H1 (cell line): ENCODE results near the gene ECSIT. TPM values are rescaled to one million over a fixed set of nuclear protein-coding genes. Genes with fewer than 3 reads are reported as not detected.

ENCODE experiments used
- CTCF ChIA-PET: fragments of 300-600 bp; sonication (Branson Sonifier 250); formaldehyde crosslinking; loops from one replicate; lab custom pipeline; 2021; ENCODE audit not compliant: partially characterized antibody; lab: Charles Lee
- POLR2A ChIA-PET: fragments of 300-600 bp; sonication (Branson Sonifier 250); formaldehyde crosslinking; loops from one replicate; lab custom pipeline; 2021; ENCODE audit warnings: inconsistent platforms; ENCODE audit not compliant: partially characterized antibody; lab: Charles Lee
- DNase-seq, 2 experiments: peaks; one replicate each; pipeline versions ENCODE4 v3.0.0 to v3.0.0-alpha.2; 2010 to 2022; ENCODE audit warnings: low spot score in 2 of 2, low read depth in 1 of 2, mixed read lengths in 1 of 2
- FAIRE-seq: peaks from 2 replicates; lab custom pipeline; 2011; peaks lifted over from hg19 to GRCh38; lab: Jason Lieb, UNC
- H2AFZ ChIP-seq: 2 replicates; pipeline ENCODE4 v1.8.1; 2012; ENCODE audit warnings: low read length, inconsistent platforms
- H2AK5ac ChIP-seq: 2 replicates; pipeline ENCODE4 v1.6.1; 2013; ENCODE audit warnings: low read depth, low read length
- H2BK120ac ChIP-seq: replicated peaks from 2 replicates; pipeline ENCODE3; 2013; ENCODE audit warnings: low read depth, low read length, inconsistent platforms
- H2BK12ac ChIP-seq: 2 replicates; pipeline ENCODE4 v1.6.1; 2013; ENCODE audit warnings: low read depth, low read length
- H2BK15ac ChIP-seq: 2 replicates; pipeline ENCODE4 v1.6.1; 2013; ENCODE audit warnings: low read length
- H2BK20ac ChIP-seq: 2 replicates; pipeline ENCODE4 v1.6.1; 2013; ENCODE audit warnings: low read length
- H2BK5ac ChIP-seq: 2 replicates; pipeline ENCODE4 v1.6.1; 2013; ENCODE audit warnings: low read depth, low read length
- H3K14ac ChIP-seq: 2 replicates; pipeline ENCODE4 v1.6.1; 2013; ENCODE audit warnings: inconsistent platforms; ENCODE audit not compliant: insufficient read length
- H3K18ac ChIP-seq: 2 replicates; pipeline ENCODE4 v1.6.1; 2013; ENCODE audit warnings: low read length; ENCODE audit errors: extremely low read depth
- H3K23ac ChIP-seq: 2 replicates; pipeline ENCODE4 v1.6.1; 2013; ENCODE audit warnings: inconsistent platforms; ENCODE audit not compliant: insufficient read length
- H3K23me2 ChIP-seq: 2 replicates; pipeline ENCODE4 v1.6.1; 2013; ENCODE audit warnings: low read depth, low read length
- H3K27ac ChIP-seq: 2 replicates; pipeline ENCODE4 v1.6.1; 2011; ENCODE audit warnings: low read depth, low read length, inconsistent platforms
- H3K27me3 ChIP-seq, 4 experiments: replicated peaks in 1 of 4; 1 replicate in 1 of 4; 2 replicates in 3 of 4; pipeline versions ENCODE4 v1.6.1 to v1.8.1; 2011 to 2013; ENCODE audit warnings: low read length in 3 of 4, mild to moderate bottlenecking in 3 of 4, inconsistent platforms in 2 of 4, mixed read lengths in 2 of 4, moderate library complexity in 1 of 4; ENCODE audit not compliant: control insufficient read depth in 3 of 4, insufficient read depth in 3 of 4; ENCODE audit errors: extremely low read depth in 1 of 4
- H3K36me3 ChIP-seq, 4 experiments: 2 replicates each; pipeline versions ENCODE4 v1.6.1 to v1.8.1; 2011 to 2013; ENCODE audit warnings: mild to moderate bottlenecking in 4 of 4, low read length in 3 of 4, moderate library complexity in 2 of 4, control low read depth in 1 of 4, inconsistent platforms in 1 of 4; ENCODE audit not compliant: insufficient read depth in 4 of 4, control insufficient read depth in 2 of 4
- H3K4ac ChIP-seq: replicated peaks from 2 replicates; pipeline ENCODE3; 2013; ENCODE audit warnings: low read length, low read depth, mixed read lengths, inconsistent platforms; ENCODE audit not compliant: insufficient read length
- H3K4me1 ChIP-seq, 4 experiments: replicated peaks in 1 of 4; 1 replicate in 1 of 4; 2 replicates in 3 of 4; pipeline versions ENCODE4 v1.6.1 to v1.8.1; 2011 to 2013; ENCODE audit warnings: low read length in 3 of 4, inconsistent platforms in 2 of 4, mixed read lengths in 1 of 4; ENCODE audit not compliant: insufficient read depth in 4 of 4, control insufficient read depth in 3 of 4
- H3K4me2 ChIP-seq, 2 experiments: 2 replicates each; pipeline versions ENCODE4 v1.6.1 to v1.8.1; 2011 to 2013; ENCODE audit warnings: low read depth in 2 of 2, low read length in 2 of 2, control low read depth in 1 of 2, inconsistent platforms in 1 of 2, mild to moderate bottlenecking in 1 of 2; ENCODE audit not compliant: insufficient read depth in 1 of 2
- H3K4me3 ChIP-seq, 4 experiments: fragments of 200-600, 300-600 bp in 1 of 4; sonication (generic), shearing (Covaris generic), sonication (Bioruptor Twin) in 1 of 4; 2 replicates each; pipeline versions ENCODE4 v1.5.1 to v1.8.1; 2011 to 2016; ENCODE audit warnings: low read length in 4 of 4, low read depth in 3 of 4, control low read depth in 2 of 4, inconsistent platforms in 2 of 4, mild to moderate bottlenecking in 2 of 4, mixed read lengths in 1 of 4, moderate library complexity in 1 of 4; ENCODE audit not compliant: insufficient read depth in 2 of 4; ENCODE audit errors: extremely low read depth in 1 of 4
- H3K56ac ChIP-seq: replicated peaks from 2 replicates; pipeline ENCODE3; 2013; ENCODE audit warnings: low read depth, mild to moderate bottlenecking, mixed read lengths, low read length, inconsistent platforms; ENCODE audit not compliant: insufficient read length
- H3K79me1 ChIP-seq: 2 replicates; pipeline ENCODE4 v1.6.1; 2013; ENCODE audit warnings: low read depth, low read length, control low read depth
- H3K79me2 ChIP-seq, 2 experiments: 2 replicates each; pipeline versions ENCODE4 v1.6.1 to v1.8.1; 2012 to 2013; ENCODE audit warnings: low read length in 2 of 2, mild to moderate bottlenecking in 2 of 2, inconsistent platforms in 1 of 2; ENCODE audit not compliant: insufficient read depth in 2 of 2, control insufficient read depth in 1 of 2
- H3K9ac ChIP-seq, 4 experiments: replicated peaks in 1 of 4; 1 replicate in 1 of 4; 2 replicates in 3 of 4; pipeline versions ENCODE4 v1.6.1 to v1.8.1; 2011 to 2013; ENCODE audit warnings: low read depth in 3 of 4, low read length in 3 of 4, control low read depth in 2 of 4, mild to moderate bottlenecking in 2 of 4, moderate library complexity in 2 of 4, inconsistent platforms in 1 of 4; ENCODE audit errors: extremely low read depth in 1 of 4
- H3K9me3 ChIP-seq, 2 experiments: 2 replicates each; pipeline versions ENCODE4 v1.6.1 to v1.8.1; 2012 to 2013; ENCODE audit warnings: mild to moderate bottlenecking in 2 of 2, moderate library complexity in 2 of 2, control low read depth in 1 of 2, inconsistent platforms in 1 of 2, low read depth in 1 of 2, low read length in 1 of 2, mixed read lengths in 1 of 2; ENCODE audit not compliant: insufficient read depth in 2 of 2
- H4K20me1 ChIP-seq, 2 experiments: replicated peaks in 1 of 2; 2 replicates each; pipeline versions ENCODE3 to v1.8.1; 2011 to 2013; ENCODE audit warnings: inconsistent platforms in 2 of 2, low read length in 2 of 2, mild to moderate bottlenecking in 1 of 2; ENCODE audit not compliant: insufficient read depth in 2 of 2, control insufficient read depth in 1 of 2
- H4K5ac ChIP-seq: 2 replicates; pipeline ENCODE4 v1.6.1; 2013; ENCODE audit warnings: low read length, low read depth, mixed read lengths, inconsistent platforms; ENCODE audit not compliant: insufficient read length
- H4K8ac ChIP-seq: 2 replicates; pipeline ENCODE4 v1.8.0; 2013; ENCODE audit warnings: mild to moderate bottlenecking, moderate library complexity, low read length, inconsistent platforms; ENCODE audit not compliant: insufficient read depth; ENCODE audit errors: extremely low read depth
- H4K91ac ChIP-seq: replicated peaks from 2 replicates; pipeline ENCODE3; 2013; ENCODE audit warnings: low read length, mixed read lengths, inconsistent platforms; ENCODE audit not compliant: insufficient read length
- FOSL1 ChIP-seq: IDR thresholded peaks from 2 replicates; pipeline ENCODE4 v1.6.1; 2011; ENCODE audit warnings: mild to moderate bottlenecking, low read depth, low read length, moderate library complexity; ENCODE audit not compliant: insufficient read depth
- POLR2AphosphoS5 ChIP-seq: IDR thresholded peaks from 2 replicates; pipeline ENCODE4 v1.6.1; 2011; ENCODE audit warnings: low read depth, low read length
- WGBS, 2 experiments: shearing (Covaris generic) in 1 of 2; methylation state at CpG; one replicate each; pipeline versions ENCODE4 v1.1.6 to v1.1.7; 2013 to 2015; ENCODE audit warnings: low lambda C conversion rate in 2 of 2, mixed read lengths in 2 of 2, inconsistent platforms in 1 of 2, low coverage in 1 of 2, missing lambda C conversion rate in 1 of 2; ENCODE audit not compliant: insufficient replicate concordance in 2 of 2, insufficient coverage in 1 of 2, insufficient read length in 1 of 2; ENCODE audit errors: extremely low coverage in 1 of 2, missing lambda C conversion rate in 1 of 2; 5-methylcytosine and 5-hydroxymethylcytosine counted together
- polyA plus RNA-seq, 7 experiments: library from polyadenylated mRNA; depleted of rRNA in 3 of 7; stranded (reverse) in 5 of 7; unstranded in 2 of 7; fragments of >200 nt in 5 of 7; fragments of 200-250 nt in 2 of 7; gene quantifications; 1 replicate in 5 of 7; 2 replicates in 1 of 7; 4 replicates in 1 of 7; pipeline versions ENCODE4 v1.2.1 to v1.2.3, GENCODE V29; 2011 to 2013; ENCODE audit warnings: missing spikeins in 2 of 7, mixed read lengths in 2 of 7
- total RNA-seq: library from RNA; stranded (reverse); fragmentation: NEBNext Ultra II Directional; extraction: Animal tissue kit (Norgen Biotek cat#: 25700); gene quantifications from 2 replicates; pipeline ENCODE4 v1.2.1, GENCODE V29; 2021

Gene ECSIT
- total and polyA plus RNA-seq, 2 of the 8 experiments (the other 6 are each of a cell fraction or from before 2014, with no cell fraction given): 55.7 to 74.1 TPM

- Histone ChIP-seq H3K4ac (no peak overlapping the region), H3K27ac (no peak overlapping the region), H2AFZ (no peak overlapping the region), H3K9ac (no peak overlapping the region), H3K27me3 (no peaks in the 10 kb centered on the region), H3K36me3 (no peaks in the 10 kb centered on the region), H3K23me2 (no peaks in the 10 kb centered on the region; the same call in 1 of the 2 replicates), H3K56ac (no peak overlapping the region), H3K4me2 (no peak overlapping the region), H3K4me3 (no peak overlapping the region), H4K91ac (peak overlapping the region; percentile 10), H3K14ac (no peak overlapping the region), H3K18ac (no peak overlapping the region; the same call in none of the 2 replicates), H2BK20ac (no peak overlapping the region), H2BK5ac (no peak overlapping the region), H3K4me1 (peaks cover 0 to 14% (median 2%) of the 10 kb centered on the region in 4 experiments; a peak in 4 of 7 replicates), H2BK15ac (no peak overlapping the region), H2BK120ac (no peak overlapping the region), H2AK5ac (no peak overlapping the region), H3K79me1 (no peaks in the 10 kb centered on the region), H2BK12ac (no peak overlapping the region), H4K20me1 (no peaks in the 10 kb centered on the region), H4K8ac (no peak overlapping the region; the same call in 1 of the 2 replicates), H3K9me3 (no peaks in the 10 kb centered on the region), H4K5ac (no peak overlapping the region), H3K23ac (no peak overlapping the region), H3K79me2 (no peaks in the 10 kb centered on the region)
- no peak for TF ChIP-seq FOSL1
- no peak for TF ChIP-seq POLR2AphosphoS5
- DNase-seq (no peak), FAIRE-seq (no peak)
- ChIA-PET POLR2A (interaction anchor here (0.5 to 3.4 kb wide), 5 partner anchors 21 to 191 kb away, joined by 3 to 20 read pairs (median 3); partner anchors contain the start of genes ELAVL3 and ELOF1), CTCF (interaction anchor here (0.9 to 3.4 kb wide), 7 partner anchors 11 to 78 kb away, joined by 3 to 17 read pairs (median 3); no protein-coding TSS in a partner anchor)
- 93% methylated on average over 16 of the region's 20 CpGs; no CpG with 5 or more reads in 1 of the 2 experiments for WGBS, 2 experiments
Observed at GRCh38 chr19:11457831-11458230, 71.1 kb downstream of the ECSIT start.
